Spleen (tissue), 11 donors: ENCODE data around the gene ATP6V1E1. TPM values are rescaled to one million over a fixed set of nuclear protein-coding genes. Genes with fewer than 3 reads are reported as not detected.
"Not testable (repeated sequence)": the region's sequence is repeated elsewhere in the genome, so short reads cannot be mapped to it uniquely, and the experiment has no call there.

Experiments
- DNase-seq: peaks from one replicate; pipeline ENCODE4 v3.0.0-alpha.2; 2020
- H3K27ac ChIP-seq, 8 donors: fragments of 200-600 bp; sonication (generic) in 7 of 8; 1 replicate in 4 of 8; 2 replicates in 4 of 8; pipeline versions ENCODE4 v1.5.0 to v1.8.0; 2016 to 2021; ENCODE audit warnings: inconsistent platforms in 4 of 8, mild to moderate bottlenecking in 4 of 8, moderate library complexity in 1 of 8
- H3K27me3 ChIP-seq, 7 donors: fragments of 200-600 bp; sonication (generic) in 6 of 7; replicated peaks in 1 of 7; 1 replicate in 4 of 7; 2 replicates in 3 of 7; pipeline versions ENCODE4 v1.5.0 to v1.8.0; 2016 to 2021; ENCODE audit warnings: inconsistent platforms in 3 of 7, mild to moderate bottlenecking in 1 of 7
- H3K36me3 ChIP-seq, 6 donors: fragments of 200-600 bp; sonication (generic) in 5 of 6; 1 replicate in 4 of 6; 2 replicates in 2 of 6; pipeline versions ENCODE4 v1.5.0 to v1.8.0; 2016 to 2021; ENCODE audit warnings: inconsistent platforms in 2 of 6
- H3K4me1 ChIP-seq, 6 donors: fragments of 200-600 bp; sonication (generic) in 5 of 6; 1 replicate in 3 of 6; 2 replicates in 3 of 6; pipeline versions ENCODE4 v1.5.0 to v1.8.0; 2016 to 2021; ENCODE audit warnings: inconsistent platforms in 3 of 6
- H3K4me3 ChIP-seq, 8 donors: fragments of 200-600 bp; sonication (generic) in 7 of 8; 1 replicate in 4 of 8; 2 replicates in 4 of 8; pipeline versions ENCODE4 v1.5.0 to v1.8.0; 2016 to 2021; ENCODE audit warnings: inconsistent platforms in 4 of 8, mild to moderate bottlenecking in 4 of 8, moderate library complexity in 2 of 8
- H3K9me3 ChIP-seq, 8 donors: fragments of 200-600 bp; sonication (generic) in 7 of 8; 1 replicate in 4 of 8; 2 replicates in 4 of 8; pipeline versions ENCODE4 v1.5.0 to v1.8.0; 2016 to 2021; ENCODE audit warnings: inconsistent platforms in 4 of 8
- CTCF ChIP-seq, 11 experiments: fragments of 200-600 bp in 7 of 11; fragments of 450-650 bp in 4 of 11; sonication (generic) in 4 of 11; IDR thresholded peaks in 8 of 11; conservative IDR thresholded peaks in 3 of 11; 1 replicate in 7 of 11; 2 replicates in 4 of 11; pipeline versions ENCODE4 v1.4.0 to v1.8.0; 2016 to 2021; ENCODE audit warnings: antibody characterized with exemption in 11 of 11, inconsistent platforms in 4 of 11, mild to moderate bottlenecking in 1 of 11
- POLR2A ChIP-seq, 3 donors: fragments of 450-650 bp; IDR thresholded peaks; one replicate each; pipeline ENCODE4 v1.5.1; 2017; ENCODE audit warnings: antibody characterized with exemption in 3 of 3, mild to moderate bottlenecking in 1 of 3
- POLR2AphosphoS5 ChIP-seq, 3 donors: sonication (generic); formaldehyde crosslinking; IDR thresholded peaks; one replicate each; pipeline ENCODE4 v1.5.1; 2017; ENCODE audit warnings: antibody characterized with exemption in 3 of 3
- WGBS, 5 donors: extraction: QIAGEN DNeasy Blood & Tissue Kit in 3 of 5; methylation state at CpG; one replicate each; pipeline versions ENCODE4 v1.1.5 to v1.1.7; 2013 to 2018; 5-methylcytosine and 5-hydroxymethylcytosine counted together
- intact Hi-C: fragments of 100-400 bp; cut with DNase I; formaldehyde crosslinking; loops from one replicate; pipeline ENCODE4 v1.15.0; 2023; ENCODE audit warnings: low total_unique reads
- polyA plus RNA-seq, 3 donors: library from polyadenylated mRNA; stranded (reverse); fragments of 200-250 nt; gene quantifications; one replicate each; pipeline ENCODE4 v1.2.1, GENCODE V29; 2013
- total RNA-seq, 7 donors: library from RNA; depleted of rRNA in 3 of 7; stranded (reverse); fragments of >200 nt in 3 of 7; fragmentation: NEBNext Ultra II Directional in 4 of 7; extraction: Animal tissue kit (Norgen Biotek cat#: 25700) in 4 of 7; gene quantifications; one replicate each; pipeline versions ENCODE4 v1.1.0 to v1.2.1, GENCODE V29; 2016 to 2021
- donor health status: healthy with polysubstance abuse.
- donor health status: DM: no; HTN: no; CAD: no; lungs with moderate emphysema.
- donor health status: DM: no; HTN: no; CAD: no.
- donor health status: Bipolar disorder and iron deficiency.
- donor health status: healthy.
- donor health status: DM: no; HTN: no; CAD: no.
- donor health status: DM: yes; HTN: yes; CAD: no.

The ATP6V1E1 gene
- total and polyA plus RNA-seq, 10 donors = 66.1 to 127 (median 111) TPM

- Histone ChIP-seq H3K4me3 (peak overlapping the region; percentile 55 to 78 (median 62)), H3K27me3 (no peaks in the 10 kb centered on the region), H3K36me3 (peaks cover 0 to 14% (median 0%) of the 10 kb centered on the region in 6 donors), H3K9me3 (no peaks in the 10 kb centered on the region), H3K27ac (peak overlapping the region; percentile 95 to 99 (median 98)), H3K4me1 (peaks cover 9 to 46% (median 27%) of the 10 kb centered on the region in 6 donors)
- intact Hi-C loops = no loop called here
- no peak for TF ChIP-seq POLR2A (IDR thresholded peaks at IDR 0.05)
- no peak for TF ChIP-seq POLR2AphosphoS5 (IDR thresholded peaks at IDR 0.05)
- TF ChIP-seq CTCF (IDR thresholded peaks at IDR 0.05 in 8 of 11, conservative IDR thresholded peaks at IDR 0.05 in 3 of 11) = no peak
- 55 to 57% (median 56%) methylated on average over 10 of the region's 10 CpGs for WGBS, 5 donors
- no peak for DNase-seq
Observed at GRCh38 chr22:17637490-17638181, 9.1 kb upstream of the ATP6V1E1 start.

GRCh38 chr22:17636850-17637249 lies 8.3 kb upstream of the ATP6V1E1 start:
- DNase-seq, H3K4me3 ChIP-seq, H3K9me3 ChIP-seq, H3K27ac ChIP-seq, intact Hi-C loops, H3K27me3 ChIP-seq: not testable (repeated sequence)
- H3K36me3 ChIP-seq = peaks cover 0 to 11% (median 0%) of the 10 kb centered on the region in 6 donors
- 83 to 94% (median 89%) methylated on average over 10 of the region's 10 CpGs for WGBS, 5 donors
- H3K4me1 ChIP-seq = peaks cover 9 to 38% (median 27%) of the 10 kb centered on the region in 6 donors

- WGBS, 5 donors = 90 to 97% (median 94%) methylated on average over 3 of the region's 3 CpGs
- no peak overlapping the region for H3K4me3 ChIP-seq
- no peaks in the 10 kb centered on the region for H3K9me3 ChIP-seq
- no peaks in the 10 kb centered on the region for H3K36me3 ChIP-seq
- no peak for TF ChIP-seq POLR2AphosphoS5 (IDR thresholded peaks at IDR 0.05)
- no peak for TF ChIP-seq POLR2A (IDR thresholded peaks at IDR 0.05)
- no peak for TF ChIP-seq CTCF (IDR thresholded peaks at IDR 0.05 in 8 of 11, conservative IDR thresholded peaks at IDR 0.05 in 3 of 11)
- no peak for DNase-seq
- intact Hi-C loops = no loop called here
- no peaks in the 10 kb centered on the region for H3K27me3 ChIP-seq
- H3K27ac ChIP-seq = no peak overlapping the region
- peaks cover 4 to 19% (median 16%) of the 10 kb centered on the region in 6 donors for H3K4me1 ChIP-seq
Observed at GRCh38 chr22:17634696-17635095, 6.1 kb upstream of the ATP6V1E1 start.

GRCh38 chr22:17633998-17634323 lies 5.4 kb upstream of the ATP6V1E1 start:
- Histone ChIP-seq H3K4me3 (no peak overlapping the region), H3K27ac (no peak overlapping the region), H3K4me1 (peaks cover 4 to 20% (median 18%) of the 10 kb centered on the region in 6 donors), H3K27me3 (no peaks in the 10 kb centered on the region), H3K9me3 (no peaks in the 10 kb centered on the region), H3K36me3 (no peaks in the 10 kb centered on the region)
- intact Hi-C loops = no loop called here
- DNase-seq = no peak
- WGBS, 5 donors = 89 to 96% (median 91%) methylated on average over 3 of the region's 3 CpGs
- TF ChIP-seq POLR2A (IDR thresholded peaks at IDR 0.05) = no peak
- TF ChIP-seq CTCF (IDR thresholded peaks at IDR 0.05 in 8 of 11, conservative IDR thresholded peaks at IDR 0.05 in 3 of 11) = no peak
- TF ChIP-seq POLR2AphosphoS5 (IDR thresholded peaks at IDR 0.05) = no peak
